Stimulated activated CD4-positive, alpha-beta T cell treated with anti-CD3 and anti-CD28 coated beads, Interleukin-2, amount 100 ng/mL, for 48 hours (primary cell): ENCODE results near the gene MC1R.

Experiments used
- DNase-seq, 2 donors: peaks; one replicate each; pipeline ENCODE4 v3.0.0-alpha.2; 2020

Gene MC1R

DNA sequence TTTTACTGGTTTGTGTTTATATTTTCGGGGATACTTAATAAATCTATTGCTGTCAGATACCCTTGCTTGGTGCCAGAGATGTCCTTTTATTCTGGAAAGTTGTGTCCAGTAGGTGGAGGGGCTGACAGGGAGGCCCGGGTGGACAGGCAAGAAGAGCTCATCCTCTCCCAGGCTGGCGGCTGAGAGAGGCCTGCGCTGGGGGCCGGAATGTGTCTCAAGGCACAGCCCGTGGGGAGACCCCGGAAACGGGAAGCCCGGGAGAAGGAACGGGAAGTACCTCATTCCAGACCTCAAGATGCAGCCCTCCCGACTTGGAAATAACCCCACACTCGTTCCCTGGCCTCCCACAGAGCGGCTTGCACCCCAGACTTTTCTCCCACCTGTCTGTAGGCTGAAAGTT is 17.4 kb downstream of the MC1R start:
- no peak for DNase-seq

DNA sequence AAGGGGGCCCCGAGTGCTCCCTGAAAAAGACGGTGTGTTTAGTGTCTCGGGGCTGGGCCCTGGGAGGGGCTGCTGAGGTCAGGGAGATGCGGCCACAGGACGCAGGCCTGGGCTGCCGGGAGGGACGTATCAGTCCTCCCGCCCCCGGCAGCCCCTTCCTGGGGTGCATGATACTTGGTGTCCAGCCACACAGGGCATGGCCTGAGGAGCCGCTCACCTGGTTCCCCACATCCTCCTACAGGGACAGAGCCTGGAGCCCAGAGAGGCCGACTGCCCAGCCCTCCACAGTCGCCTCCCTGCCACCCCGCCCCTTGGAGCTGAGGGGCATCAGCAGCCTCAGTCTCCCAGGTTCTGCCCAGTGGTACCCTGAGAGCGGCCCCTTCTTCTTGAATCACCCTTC is 17.8 kb downstream of the MC1R start:
- DNase-seq = no peak

GRCh38 chr16:89936981-89937380 is 18.3 kb downstream of the MC1R start:
- no peak for DNase-seq

DNA sequence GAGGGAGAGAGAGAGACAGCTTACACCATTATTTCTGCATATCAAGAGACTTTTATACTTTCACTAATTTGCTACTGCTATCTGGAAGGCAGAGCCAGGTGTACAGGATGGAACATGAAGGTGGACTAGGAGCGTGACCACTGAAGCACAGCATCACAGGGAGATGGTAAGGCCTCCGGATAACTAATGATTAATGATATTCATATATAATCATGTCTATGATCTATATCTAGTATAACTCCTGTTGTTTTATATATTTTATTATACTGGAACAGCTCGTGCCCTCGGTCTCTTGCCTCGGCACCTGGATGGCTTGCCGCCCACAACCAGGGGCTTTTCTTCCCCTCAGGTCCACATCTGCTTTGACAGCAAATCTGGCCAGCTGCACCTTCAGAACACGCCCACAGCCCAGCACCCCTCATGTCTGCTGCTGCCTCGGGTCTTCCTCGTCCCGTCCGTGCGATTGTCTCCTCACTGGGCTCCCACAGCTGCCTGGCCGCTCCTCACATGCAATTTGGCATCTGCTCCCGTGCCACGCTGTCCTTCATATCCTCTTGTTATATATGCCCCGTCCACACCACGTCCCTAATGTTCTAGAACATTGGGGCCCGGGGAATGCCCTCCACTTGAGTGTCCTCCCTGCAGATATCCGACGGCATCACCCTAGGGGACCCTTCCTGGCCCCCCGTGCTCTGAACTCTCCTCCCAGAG is 19.7 kb downstream of the MC1R start:
- no peak for DNase-seq

- no peak for DNase-seq
Measured at GRCh38 chr16:89944773-89945172, 26.1 kb downstream of the MC1R start.

DNA sequence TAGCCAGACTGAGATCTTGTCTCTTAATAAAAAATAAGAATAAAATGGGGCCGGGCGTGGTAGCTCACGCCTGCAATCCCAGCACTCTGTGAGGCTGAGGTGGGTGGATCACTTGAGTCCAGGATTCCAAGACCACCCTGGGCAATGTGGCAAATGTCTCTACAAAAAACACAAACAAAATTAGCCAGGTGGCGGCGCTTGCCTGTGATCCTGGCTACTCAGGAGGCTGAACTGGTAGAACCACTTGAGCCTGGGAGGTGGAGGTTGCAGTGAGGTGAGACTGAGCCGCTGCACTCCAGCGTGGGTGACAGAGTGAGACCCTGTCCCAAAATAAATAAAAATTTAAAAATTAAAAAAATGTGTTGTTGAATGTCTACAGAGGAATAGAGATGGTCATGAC is 27.0 kb downstream of the MC1R start:
- no peak for DNase-seq

GRCh38 chr16:89946515-89946914 is 27.9 kb downstream of the MC1R start:
- no peak for DNase-seq

DNA sequence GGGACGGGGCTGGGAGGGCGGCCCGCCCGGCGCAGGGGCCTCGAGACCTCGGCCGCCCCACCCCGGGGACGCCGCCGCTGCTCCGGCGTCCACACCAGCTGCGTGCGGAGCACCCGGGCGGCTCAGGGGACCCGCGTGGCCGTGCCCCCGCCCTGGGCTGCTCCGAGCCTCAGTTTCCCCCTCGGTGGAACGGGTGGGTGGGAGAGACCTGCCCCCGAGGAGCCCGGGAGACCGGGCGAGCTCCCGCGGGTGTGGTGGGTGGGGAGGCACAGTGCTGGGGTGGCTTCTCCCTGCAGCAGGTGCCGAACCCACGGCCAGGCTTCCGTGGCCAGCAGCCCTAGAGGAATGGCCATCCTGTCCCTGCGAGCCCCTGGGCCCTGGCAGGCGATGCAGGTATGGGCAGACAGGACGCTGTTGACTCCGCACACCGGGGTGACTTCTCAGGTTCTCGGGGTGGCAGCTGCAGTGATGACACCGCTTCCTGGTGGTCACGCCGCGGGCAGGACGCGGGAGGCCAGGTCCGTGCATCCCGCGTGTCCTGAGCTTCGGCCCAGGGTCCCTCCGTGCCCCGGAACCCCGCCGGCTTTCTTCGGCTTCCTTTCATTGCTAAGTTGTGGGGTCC is 30.6 kb downstream of the MC1R start:
- no peak for DNase-seq

- no peak for DNase-seq
Measured at GRCh38 chr16:89949756-89950155, 31.1 kb downstream of the MC1R start.

DNA sequence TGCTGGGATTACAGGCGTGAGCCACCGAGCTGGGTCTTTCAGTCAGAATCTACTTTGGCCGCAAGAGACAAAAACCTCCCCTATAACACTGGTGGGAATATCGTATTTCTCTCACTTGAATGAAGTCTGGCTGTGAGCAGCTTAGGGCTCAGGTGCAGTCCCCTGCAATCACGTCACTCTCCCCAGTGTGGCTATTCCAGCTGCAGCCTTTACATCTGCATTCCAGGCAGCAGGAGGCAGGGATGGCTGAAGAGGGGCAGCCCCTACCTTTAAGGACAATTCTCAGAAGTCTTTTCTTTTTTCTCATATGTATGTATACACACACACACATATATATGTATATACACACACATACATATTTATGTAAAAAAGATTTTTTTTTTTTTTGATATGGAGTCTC is 32.8 kb downstream of the MC1R start:
- DNase-seq = no peak

DNA sequence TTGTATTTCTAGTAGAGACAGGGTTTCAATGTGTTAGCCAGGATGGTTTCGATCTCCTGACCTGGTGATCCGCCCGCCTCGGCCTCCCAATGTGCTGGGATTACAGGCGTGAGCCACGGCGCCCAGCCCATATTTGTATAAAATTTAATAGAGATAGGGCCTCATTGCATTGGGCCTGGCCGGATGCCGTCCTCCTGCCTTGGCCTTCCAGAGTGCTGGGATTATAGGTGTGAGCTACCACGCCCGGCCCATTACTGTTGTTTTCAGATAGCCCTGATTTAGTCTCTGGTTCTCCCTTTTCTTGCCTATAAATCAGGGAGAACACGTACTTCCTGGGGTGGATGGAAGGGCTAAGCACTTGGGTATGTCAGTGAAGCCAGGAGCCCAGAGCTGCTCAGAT is 33.4 kb downstream of the MC1R start:
- DNase-seq = no peak

GRCh38 chr16:89952551-89952950 is 33.9 kb downstream of the MC1R start:
- no peak for DNase-seq

DNA sequence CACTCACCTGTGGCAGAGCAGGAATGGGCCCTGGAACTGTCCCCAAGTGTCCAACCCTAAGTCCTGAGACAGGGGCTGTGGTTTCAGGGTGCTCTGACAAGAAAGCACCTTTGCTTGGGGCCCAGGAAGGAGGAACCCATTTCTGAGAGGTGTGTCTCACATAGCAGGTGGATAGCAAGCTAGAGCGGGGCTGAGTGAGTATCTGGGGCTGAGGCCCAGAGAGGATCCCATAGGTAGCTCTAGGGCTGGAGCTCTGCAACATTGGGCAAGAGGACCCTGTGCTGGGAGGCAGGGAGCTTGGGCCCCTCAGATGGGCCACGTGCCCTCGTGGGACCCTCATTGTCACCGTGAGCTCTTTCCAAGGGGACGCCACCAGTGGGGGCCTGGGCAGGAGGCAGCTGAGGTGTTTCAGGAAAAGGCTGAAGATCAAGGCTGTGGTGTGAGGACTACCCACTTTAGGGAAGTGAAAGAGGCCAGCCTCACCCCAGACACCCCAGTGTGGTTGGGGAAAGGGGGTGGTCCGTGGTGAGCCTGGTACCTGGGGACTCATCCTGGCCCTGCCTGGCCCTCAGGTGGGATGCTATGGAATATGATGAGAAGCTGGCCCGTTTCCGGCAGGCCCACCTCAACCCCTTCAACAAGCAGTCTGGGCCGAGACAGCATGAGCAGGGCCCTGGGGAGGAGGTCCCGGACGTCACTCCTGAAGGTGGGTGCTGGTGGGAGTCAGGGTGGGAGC is 35.2 kb downstream of the MC1R start:
- DNase-seq = no peak

- DNase-seq = no peak
Measured at GRCh38 chr16:89954462-89954861, 35.8 kb downstream of the MC1R start.

DNA sequence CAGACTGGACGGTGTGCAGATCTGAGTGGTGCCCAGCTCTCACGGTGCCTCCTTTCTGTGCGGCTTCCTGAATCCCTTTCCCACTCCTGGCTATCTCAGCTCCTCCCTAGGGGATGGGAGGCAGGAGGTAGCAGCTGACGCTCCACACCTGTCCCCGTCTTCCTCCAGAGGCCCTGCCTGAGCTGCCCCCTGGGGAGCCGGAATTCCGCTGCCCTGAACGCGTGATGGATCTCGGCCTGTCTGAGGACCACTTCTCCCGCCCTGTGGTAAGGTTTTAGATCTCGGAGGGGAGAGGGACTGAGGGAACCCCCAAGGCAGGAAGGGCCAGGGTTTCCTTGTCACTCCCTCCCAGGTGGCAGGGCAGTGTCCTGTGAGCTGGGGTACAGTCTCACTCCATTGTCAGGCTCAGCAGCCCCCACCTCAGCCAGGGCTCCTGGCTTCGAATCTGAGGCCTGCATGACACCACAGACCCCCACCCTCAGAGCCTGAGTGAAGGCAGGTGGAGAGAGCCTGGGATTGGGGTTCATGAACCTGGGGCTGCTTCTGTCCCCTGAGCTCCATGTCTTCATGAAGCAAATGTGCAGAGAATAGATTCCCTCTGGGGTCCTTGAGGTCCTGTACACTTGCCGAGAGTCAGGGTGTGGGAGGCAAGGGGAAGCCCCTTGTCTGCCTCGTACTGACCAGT is 36.5 kb downstream of the MC1R start:
- DNase-seq = no peak

- no peak for DNase-seq
Measured at GRCh38 chr16:89956505-89957215, 38.0 kb downstream of the MC1R start.

DNA sequence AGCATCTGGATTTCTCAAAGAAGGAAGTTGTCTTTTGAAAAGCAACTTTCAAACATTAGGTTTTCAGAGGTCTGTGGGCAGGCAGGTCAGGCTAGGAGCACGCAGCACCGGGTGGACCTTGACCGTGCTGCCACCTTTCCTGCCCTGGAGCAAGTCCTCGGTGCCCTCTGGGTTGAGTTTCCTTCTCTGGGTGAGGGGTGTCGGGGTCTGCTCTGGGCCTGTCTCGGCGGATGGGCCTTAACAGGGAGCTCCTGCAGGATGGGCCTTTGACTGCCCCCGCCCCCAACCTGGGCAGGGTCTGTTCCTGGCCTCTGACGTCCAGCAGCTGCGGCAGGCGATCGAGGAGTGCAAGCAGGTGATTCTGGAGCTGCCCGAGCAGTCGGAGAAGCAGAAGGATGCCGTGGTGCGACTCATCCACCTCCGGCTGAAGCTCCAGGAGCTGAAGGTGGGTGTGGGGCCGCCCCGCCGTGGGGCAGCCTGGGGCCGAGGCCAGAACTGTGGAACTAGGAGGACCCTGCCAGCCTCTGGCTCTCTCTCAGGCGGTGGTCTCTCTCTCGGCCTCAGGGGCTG is 38.6 kb downstream of the MC1R start:
- DNase-seq = no peak

- no peak for DNase-seq
Measured at GRCh38 chr16:89958068-89958467, 39.4 kb downstream of the MC1R start.

DNA sequence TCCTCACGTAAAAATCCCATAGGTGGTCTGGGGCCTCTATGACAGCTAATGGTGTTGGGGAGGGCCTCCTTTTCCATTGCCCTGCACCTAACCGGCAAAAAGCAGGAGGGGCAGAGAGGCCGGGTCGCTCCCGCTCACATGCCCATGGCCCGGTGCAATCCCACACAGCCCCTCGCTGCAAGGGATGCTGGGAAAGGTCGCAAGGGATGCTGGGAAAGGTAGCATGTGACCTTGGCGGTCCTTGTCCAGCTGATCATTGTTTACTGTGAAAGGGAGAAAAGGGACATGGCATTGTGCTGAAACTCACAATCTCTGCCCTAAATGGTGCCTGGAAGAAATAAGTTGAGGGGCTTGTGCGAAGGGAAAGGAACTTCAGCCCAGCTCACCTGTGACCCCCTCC is 39.9 kb downstream of the MC1R start:
- no peak for DNase-seq

- DNase-seq = no peak
Measured at GRCh38 chr16:89960966-89961365, 42.3 kb downstream of the MC1R start.

GRCh38 chr16:89961920-89962319 is 43.3 kb downstream of the MC1R start:
- no peak for DNase-seq

- no peak for DNase-seq
Measured at GRCh38 chr16:89962754-89963498, 44.3 kb downstream of the MC1R start.
